Measurements from ENCODE around the gene LAD1.

DNA sequence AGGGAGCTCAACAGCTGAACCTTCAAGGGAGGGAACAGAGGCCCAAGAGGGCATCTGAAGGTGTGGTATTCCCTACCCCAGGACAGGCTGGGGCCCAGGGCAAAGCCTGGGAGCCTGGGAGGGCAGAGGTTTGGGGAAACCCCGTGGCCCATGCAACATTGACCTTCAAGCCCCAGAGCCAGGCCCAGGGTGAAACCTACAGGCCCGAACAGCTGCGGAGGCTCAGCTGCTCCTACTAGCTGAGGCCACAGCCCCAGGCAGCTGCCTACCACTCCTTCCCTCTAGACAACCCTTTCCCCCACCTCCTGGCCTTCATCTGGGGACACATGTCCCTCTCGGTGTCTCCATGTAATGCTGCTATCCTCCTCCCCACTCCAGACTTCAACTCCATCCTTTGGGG, 3.2 kb downstream of the LAD1 start:
- no peak for TF ChIP-seq EZH2 (IDR thresholded peaks at IDR 0.05; ENCODE audit: insufficient read depth, low read length)
- TF ChIP-seq, protein P1, sequence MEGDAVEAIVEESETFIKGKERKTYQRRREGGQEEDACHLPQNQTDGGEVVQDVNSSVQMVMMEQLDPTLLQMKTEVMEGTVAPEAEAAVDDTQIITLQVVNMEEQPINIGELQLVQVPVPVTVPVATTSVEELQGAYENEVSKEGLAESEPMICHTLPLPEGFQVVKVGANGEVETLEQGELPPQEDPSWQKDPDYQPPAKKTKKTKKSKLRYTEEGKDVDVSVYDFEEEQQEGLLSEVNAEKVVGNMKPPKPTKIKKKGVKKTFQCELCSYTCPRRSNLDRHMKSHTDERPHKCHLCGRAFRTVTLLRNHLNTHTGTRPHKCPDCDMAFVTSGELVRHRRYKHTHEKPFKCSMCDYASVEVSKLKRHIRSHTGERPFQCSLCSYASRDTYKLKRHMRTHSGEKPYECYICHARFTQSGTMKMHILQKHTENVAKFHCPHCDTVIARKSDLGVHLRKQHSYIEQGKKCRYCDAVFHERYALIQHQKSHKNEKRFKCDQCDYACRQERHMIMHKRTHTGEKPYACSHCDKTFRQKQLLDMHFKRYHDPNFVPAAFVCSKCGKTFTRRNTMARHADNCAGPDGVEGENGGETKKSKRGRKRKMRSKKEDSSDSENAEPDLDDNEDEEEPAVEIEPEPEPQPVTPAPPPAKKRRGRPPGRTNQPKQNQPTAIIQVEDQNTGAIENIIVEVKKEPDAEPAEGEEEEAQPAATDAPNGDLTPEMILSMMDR (IDR thresholded peaks at IDR 0.05; ENCODE audit: insufficient read depth, low read depth, low read length): no peak

All from astrocyte (in vitro differentiated cells and primary cell).